GM23338 (cell line): ENCODE data around the gene KIAA1217. TPM values are rescaled to one million over a fixed set of nuclear protein-coding genes. Genes with fewer than 3 reads are reported as not detected.
A peak's percentile ranks its signal among the peaks of the same experiment; 100 is the strongest.

Source experiments
- ATAC-seq: fragments of 200-7000 bp; cut with Tn5 transposase; 3 replicates; pipeline ENCODE4 v1.9.1; 2020
- DNase-seq: peaks from one replicate; pipeline ENCODE4 v3.0.0-alpha.2; 2015; ENCODE audit warnings: low spot score
- H2AFZ ChIP-seq: fragments of 200-600 bp; sonication (generic); 2 replicates; pipeline ENCODE4 v1.8.0; 2016; ENCODE audit warnings: antibody characterized with exemption, mild to moderate bottlenecking, moderate library complexity
- H3F3A ChIP-seq: fragments of 200-600 bp; sonication (generic); replicated peaks from 2 replicates; pipeline ENCODE4 v1.8.0; 2017; ENCODE audit warnings: antibody characterized with exemption, mixed run types, low read depth
- H3K27ac ChIP-seq: fragments of 200-600 bp; sonication (generic); 2 replicates; pipeline ENCODE4 v1.6.1; 2016; ENCODE audit warnings: low read depth
- H3K27me3 ChIP-seq: fragments of 200-600 bp; sonication (generic); 2 replicates; pipeline ENCODE4 v1.8.0; 2016; ENCODE audit warnings: mild to moderate bottlenecking, mixed run types, moderate library complexity; ENCODE audit not compliant: insufficient read depth
- H3K36me3 ChIP-seq: fragments of 200-600 bp; sonication (generic); 2 replicates; pipeline ENCODE4 v1.8.0; 2016; ENCODE audit warnings: mild to moderate bottlenecking; ENCODE audit not compliant: insufficient read depth
- H3K4me1 ChIP-seq: fragments of 200-600 bp; sonication (generic); 2 replicates; pipeline ENCODE4 v1.8.0; 2016; ENCODE audit warnings: mild to moderate bottlenecking, moderate library complexity; ENCODE audit not compliant: insufficient read depth
- H3K4me2 ChIP-seq: fragments of 200-600 bp; sonication (generic); 2 replicates; pipeline ENCODE4 v1.7.1; 2017; ENCODE audit warnings: mixed run types
- H3K4me3 ChIP-seq: fragments of 200-600 bp; sonication (generic); 2 replicates; pipeline ENCODE4 v1.6.1; 2016; ENCODE audit warnings: mixed run types
- H3K79me2 ChIP-seq: fragments of 200-600 bp; sonication (generic); replicated peaks from 2 replicates; pipeline ENCODE4 v1.8.0; 2017; ENCODE audit warnings: mild to moderate bottlenecking; ENCODE audit not compliant: insufficient read depth
- H3K9me2 ChIP-seq: fragments of 200-600 bp; sonication (generic); 2 replicates; pipeline ENCODE4 v1.8.0; 2017; ENCODE audit not compliant: insufficient read depth
- H4K20me1 ChIP-seq: fragments of 200-600 bp; sonication (generic); replicated peaks from 2 replicates; pipeline ENCODE4 v1.8.0; 2017; ENCODE audit warnings: mild to moderate bottlenecking; ENCODE audit not compliant: insufficient read depth
- H3K27ac Mint-ChIP-seq: 2 replicates; pipeline ENCODE4 v1.8.0; 2020; ENCODE audit warnings: inconsistent platforms, mild to moderate bottlenecking, moderate library complexity, mixed read lengths
- H3K27me3 Mint-ChIP-seq: 3 replicates; pipeline ENCODE4 v1.8.0; 2022; ENCODE audit warnings: low read depth, mild to moderate bottlenecking, moderate library complexity, mixed read lengths, inconsistent platforms; ENCODE audit not compliant: insufficient read depth, poor library complexity
- H3K36me3 Mint-ChIP-seq: 3 replicates; pipeline ENCODE4 v1.8.0; 2021; ENCODE audit warnings: low read depth, mild to moderate bottlenecking, inconsistent platforms, moderate library complexity, mixed read lengths
- H3K4me1 Mint-ChIP-seq: 3 replicates; pipeline ENCODE4 v1.8.0; 2020; ENCODE audit warnings: mild to moderate bottlenecking, inconsistent platforms, mixed read lengths
- H3K4me3 Mint-ChIP-seq: 3 replicates; pipeline ENCODE4 v1.8.0; 2021; ENCODE audit warnings: moderate library complexity, mild to moderate bottlenecking, inconsistent platforms, mixed read lengths
- H3K9me3 Mint-ChIP-seq: 3 replicates; pipeline ENCODE4 v1.8.0; 2020; ENCODE audit warnings: moderate library complexity, mild to moderate bottlenecking, inconsistent platforms, mixed read lengths
- CREB1 ChIP-seq: fragments of 250-450 bp; sonication (Bioruptor Pico); IDR thresholded peaks from 2 replicates; pipeline ENCODE4 v1.5.0; 2020; ENCODE audit warnings: low read depth, mild to moderate bottlenecking, moderate library complexity
- CTCF ChIP-seq, 2 experiments: fragments of 200-600 bp in 1 of 2; sonication (generic) in 1 of 2; conservative IDR thresholded peaks; 2 replicates each; pipeline versions ENCODE4 v1.5.1 to v1.6.1; 2016 to 2017; ENCODE audit warnings: antibody characterized with exemption in 2 of 2, low read depth in 2 of 2, mild to moderate bottlenecking in 2 of 2, moderate library complexity in 1 of 2
- ETS1 ChIP-seq: IDR thresholded peaks from 2 replicates; pipeline ENCODE4 v1.6.1; 2016; ENCODE audit warnings: antibody characterized with exemption
- EZH2 ChIP-seq: fragments of 200-600 bp; sonication (generic); IDR thresholded peaks from one replicate; pipeline ENCODE4 v1.8.0; 2017; ENCODE audit warnings: antibody characterized with exemption, mild to moderate bottlenecking, low read depth; ENCODE audit not compliant: unreplicated experiment
- EZH2phosphoT487 ChIP-seq: fragments of 200-600 bp; sonication (generic); IDR thresholded peaks from one replicate; pipeline ENCODE4 v1.8.1; 2018; ENCODE audit warnings: antibody characterized with exemption; ENCODE audit not compliant: unreplicated experiment
- JUNB ChIP-seq: IDR thresholded peaks from one replicate; pipeline ENCODE4 v1.6.1; 2016; ENCODE audit warnings: antibody characterized with exemption; ENCODE audit not compliant: unreplicated experiment
- NANOG ChIP-seq: IDR thresholded peaks from 2 replicates; pipeline ENCODE4 v1.6.1; 2016; ENCODE audit warnings: antibody characterized with exemption, borderline replicate concordance
- POLR2AphosphoS5 ChIP-seq: IDR thresholded peaks from 2 replicates; pipeline ENCODE4 v1.6.1; 2016; ENCODE audit warnings: antibody characterized with exemption, low read depth
- REST ChIP-seq: IDR thresholded peaks from one replicate; pipeline ENCODE4 v1.6.1; 2018; ENCODE audit warnings: antibody characterized with exemption; ENCODE audit not compliant: unreplicated experiment
- STAT1 ChIP-seq: IDR thresholded peaks from one replicate; pipeline ENCODE4 v1.6.1; 2016; ENCODE audit warnings: antibody characterized with exemption; ENCODE audit not compliant: unreplicated experiment
- ZNF114 ChIP-seq: fragments of 250-450 bp; sonication (Bioruptor Pico); IDR thresholded peaks from 2 replicates; pipeline ENCODE4 v1.5.0; 2020; ENCODE audit warnings: mild to moderate bottlenecking, moderate library complexity
- ZNF331 ChIP-seq: fragments of 250-450 bp; sonication (Bioruptor Pico); IDR thresholded peaks from 2 replicates; pipeline ENCODE4 v1.5.0; 2020; ENCODE audit warnings: low read depth, mild to moderate bottlenecking, moderate library complexity
- ZNF462 ChIP-seq: fragments of 250-450 bp; sonication (Bioruptor Pico); IDR thresholded peaks from 2 replicates; pipeline ENCODE4 v1.5.0; 2020; ENCODE audit warnings: mild to moderate bottlenecking, moderate library complexity
- polyA plus RNA-seq: library from polyadenylated mRNA; unstranded; fragments of >200 nt; fragmentation: Nextera tagmentation; extraction: Ambion mirVana; gene quantifications from 2 replicates; pipeline ENCODE4 v1.2.1, GENCODE V29; 2016
- total RNA-seq: library from RNA; depleted of rRNA; stranded (reverse); fragments of >200 nt; shearing (Covaris generic); gene quantifications from 2 replicates; pipeline ENCODE4 v1.2.3, GENCODE V29; 2014

Gene KIAA1217
- total and polyA plus RNA-seq, 2 experiments from 2014 or later, result 6.4 to 9.1 TPM

- H3K27me3 Mint-ChIP-seq, result peaks cover 25% of the 10 kb centered on the region
- peak overlapping the region; percentile 76 for H2AFZ ChIP-seq
- DNase-seq (no peak), ATAC-seq (no peak)
- peak overlapping the region; percentile 2; the same call in 1 of the 2 replicates for H3K27ac ChIP-seq
- H3K9me3 Mint-ChIP-seq, result peaks cover 3% of the 10 kb centered on the region; the same call in 1 of the 3 replicates
- H3K27ac Mint-ChIP-seq, result no peak overlapping the region
- H3K4me1 Mint-ChIP-seq, result peaks cover 53% of the 10 kb centered on the region
- no peaks in the 10 kb centered on the region for H3K27me3 ChIP-seq
- peaks cover 39% of the 10 kb centered on the region for H3K4me1 ChIP-seq
- TF ChIP-seq ETS1 (no peak), REST (no peak), EZH2 (no peak), ZNF114 (no peak), STAT1 (no peak), ZNF331 (no peak), JUNB (no peak), ZNF462 (CRISPR knock-in tag) (no peak), CREB1 (CRISPR knock-in tag) (no peak), NANOG (no peak), CTCF (conservative IDR thresholded peaks at IDR 0.05; ENCODE audit: low read depth in 2 of 2) (no peak), EZH2phosphoT487 (no peak), POLR2AphosphoS5 (no peak)
- no peak overlapping the region; the same call in 2 of the 3 replicates for H3K4me3 Mint-ChIP-seq
- no peaks in the 10 kb centered on the region for H3K9me2 ChIP-seq
- H4K20me1 ChIP-seq, result no peaks in the 10 kb centered on the region
- H3K4me2 ChIP-seq, result no peak overlapping the region
- peaks cover 8% of the 10 kb centered on the region; the same call in 1 of the 2 replicates for H3K79me2 ChIP-seq
- no peaks in the 10 kb centered on the region for H3K36me3 ChIP-seq
- peaks cover 10% of the 10 kb centered on the region for H3K36me3 Mint-ChIP-seq
- 0 out of 2 replicates have a peak, but pooled peaks cover 3% of the 10 kb centered on the region for H3F3A ChIP-seq
- no peak overlapping the region for H3K4me3 ChIP-seq
These were observed 1.6 kb upstream of the KIAA1217 start for GRCh38 chr10:24207341-24207740.
